ENCODE results near the gene KIF4A. TPM values are rescaled to one million over a fixed set of nuclear protein-coding genes. Genes with fewer than 3 reads are reported as not detected.

The KIF4A gene
- total RNA-seq, 2 experiments from 2014 or later: 29.9 to 40.7 TPM

- no peak for DNase-seq (ENCODE audit: low spot score)
- POLR2A ChIA-PET: no interaction called here
- H3K36me3 ChIP-seq (ENCODE audit: insufficient read depth, low read length): no peaks in the 10 kb centered on the region
- CTCF ChIA-PET (ENCODE audit: unreplicated experiment): no interaction called here
- H3K4me3 ChIP-seq (ENCODE audit: low read depth, low read length, poor library complexity, severe bottlenecking): no peak overlapping the region
- peaks cover 7% of the 10 kb centered on the region for H3K4me1 ChIP-seq (ENCODE audit: insufficient read depth, low read length, poor library complexity, severe bottlenecking)
- H2AFZ ChIP-seq (ENCODE audit: low read length): no peak overlapping the region
- H3K4me2 ChIP-seq (ENCODE audit: low read length): no peak overlapping the region
- TF ChIP-seq, protein P1, sequence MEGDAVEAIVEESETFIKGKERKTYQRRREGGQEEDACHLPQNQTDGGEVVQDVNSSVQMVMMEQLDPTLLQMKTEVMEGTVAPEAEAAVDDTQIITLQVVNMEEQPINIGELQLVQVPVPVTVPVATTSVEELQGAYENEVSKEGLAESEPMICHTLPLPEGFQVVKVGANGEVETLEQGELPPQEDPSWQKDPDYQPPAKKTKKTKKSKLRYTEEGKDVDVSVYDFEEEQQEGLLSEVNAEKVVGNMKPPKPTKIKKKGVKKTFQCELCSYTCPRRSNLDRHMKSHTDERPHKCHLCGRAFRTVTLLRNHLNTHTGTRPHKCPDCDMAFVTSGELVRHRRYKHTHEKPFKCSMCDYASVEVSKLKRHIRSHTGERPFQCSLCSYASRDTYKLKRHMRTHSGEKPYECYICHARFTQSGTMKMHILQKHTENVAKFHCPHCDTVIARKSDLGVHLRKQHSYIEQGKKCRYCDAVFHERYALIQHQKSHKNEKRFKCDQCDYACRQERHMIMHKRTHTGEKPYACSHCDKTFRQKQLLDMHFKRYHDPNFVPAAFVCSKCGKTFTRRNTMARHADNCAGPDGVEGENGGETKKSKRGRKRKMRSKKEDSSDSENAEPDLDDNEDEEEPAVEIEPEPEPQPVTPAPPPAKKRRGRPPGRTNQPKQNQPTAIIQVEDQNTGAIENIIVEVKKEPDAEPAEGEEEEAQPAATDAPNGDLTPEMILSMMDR (conservative IDR thresholded peaks at IDR 0.05; ENCODE audit: low read length): no peak
- no peak for TF ChIP-seq EZH2phosphoT487 (IDR thresholded peaks at IDR 0.05; ENCODE audit: borderline replicate concordance, low read depth, low read length)
- H3K9me3 ChIP-seq (ENCODE audit: low read length): no peaks in the 10 kb centered on the region
- no peaks in the 10 kb centered on the region for H3K9me2 ChIP-seq (ENCODE audit: insufficient read depth, low read length)
- no TSS peak for BruUV-seq (replicated peaks)
- no peaks in the 10 kb centered on the region for H4K20me1 ChIP-seq (ENCODE audit: insufficient read depth, low read length)
- intact Hi-C loops (cut with micrococcal nuclease; ENCODE audit: unreplicated experiment): no loop called here
- H3K27ac ChIP-seq (ENCODE audit: low read depth, low read length, poor library complexity, severe bottlenecking): no peak overlapping the region
- H3K79me2 ChIP-seq (ENCODE audit: insufficient read depth, low read depth, low read length): no peaks in the 10 kb centered on the region
These were observed 147.1 kb downstream of the KIF4A start for GRCh38 chrX:70437011-70437410.

DNA sequence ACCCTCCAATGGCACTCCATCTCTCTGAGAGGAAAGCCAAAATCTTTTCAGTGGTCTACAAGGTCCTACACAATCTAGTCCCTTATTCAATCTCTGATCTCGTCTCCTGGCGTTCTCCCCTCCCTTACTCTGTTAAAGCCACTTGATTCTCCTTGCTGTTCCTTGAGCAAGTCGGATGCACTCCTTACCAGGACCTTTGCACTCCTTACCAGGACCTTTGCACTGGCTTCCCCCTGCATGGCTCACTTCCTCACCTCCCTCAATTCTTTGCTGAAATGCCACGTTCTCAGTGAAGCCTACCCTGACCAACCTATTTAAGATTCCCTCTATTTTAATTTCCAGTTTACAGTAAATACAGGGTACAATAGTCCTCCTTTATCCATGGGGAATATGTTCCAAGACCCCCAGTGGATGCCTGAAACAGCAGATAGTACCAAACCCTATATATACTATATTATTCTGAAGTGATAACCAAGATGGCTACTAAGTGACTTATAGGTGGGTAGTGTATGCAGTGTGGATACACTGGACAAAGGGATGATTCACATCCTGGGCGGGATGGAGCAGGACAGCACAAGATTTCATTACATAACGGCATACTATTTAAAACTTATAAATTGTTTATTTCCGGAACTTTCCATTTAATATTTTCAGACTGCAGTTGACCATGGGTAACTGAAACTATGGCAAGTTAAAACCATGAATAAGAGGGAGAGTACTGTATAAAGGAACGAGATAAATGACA is 148.2 kb downstream of the KIF4A start:
- H3K79me2 ChIP-seq (ENCODE audit: insufficient read depth, low read depth, low read length): no peaks in the 10 kb centered on the region
- no peaks in the 10 kb centered on the region for H4K20me1 ChIP-seq (ENCODE audit: insufficient read depth, low read length)
- ChIA-PET POLR2A (no interaction called here), CTCF (ENCODE audit: unreplicated experiment) (no interaction called here)
- peaks cover 6% of the 10 kb centered on the region for H3K4me1 ChIP-seq (ENCODE audit: insufficient read depth, low read length, poor library complexity, severe bottlenecking)
- no peaks in the 10 kb centered on the region for H3K9me2 ChIP-seq (ENCODE audit: insufficient read depth, low read length)
- intact Hi-C loops (cut with micrococcal nuclease; ENCODE audit: unreplicated experiment): no loop called here
- no peaks in the 10 kb centered on the region for H3K36me3 ChIP-seq (ENCODE audit: insufficient read depth, low read length)
- no peak overlapping the region for H2AFZ ChIP-seq (ENCODE audit: low read length)
- BruUV-seq (replicated peaks): no TSS peak
- no peak for DNase-seq (ENCODE audit: low spot score)
- no peak overlapping the region for H3K4me2 ChIP-seq (ENCODE audit: low read length)
- H3K4me3 ChIP-seq (ENCODE audit: low read depth, low read length, poor library complexity, severe bottlenecking): no peak overlapping the region
- H3K9me3 ChIP-seq (ENCODE audit: low read length): no peaks in the 10 kb centered on the region
- no peak overlapping the region for H3K27ac ChIP-seq (ENCODE audit: low read depth, low read length, poor library complexity, severe bottlenecking)
- TF ChIP-seq, protein P1 (conservative IDR thresholded peaks at IDR 0.05; ENCODE audit: low read length): no peak
- no peak for TF ChIP-seq EZH2phosphoT487 (IDR thresholded peaks at IDR 0.05; ENCODE audit: borderline replicate concordance, low read depth, low read length)

DNA sequence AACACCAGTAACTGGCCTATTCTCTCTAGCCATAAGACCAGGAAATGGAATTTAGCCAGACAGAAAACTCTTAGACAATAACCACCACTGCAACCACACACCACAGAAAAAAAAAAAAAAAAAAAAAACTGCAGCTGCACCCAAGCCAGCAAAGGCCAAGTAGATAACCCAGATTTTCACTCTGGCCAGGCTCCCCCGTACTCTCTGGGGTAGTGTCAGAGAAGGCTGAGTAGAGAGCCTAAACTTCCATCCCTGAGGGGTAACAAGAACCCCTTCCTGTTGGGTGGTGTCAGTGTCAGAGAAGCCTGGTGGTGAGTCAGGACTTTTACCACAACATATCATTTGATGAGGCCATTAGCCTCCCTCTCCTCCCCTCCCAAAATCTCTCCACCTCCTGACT is 149.1 kb downstream of the KIF4A start:
- Histone ChIP-seq H3K4me2 (ENCODE audit: low read length) (no peak overlapping the region), H2AFZ (ENCODE audit: low read length) (no peak overlapping the region), H3K4me3 (ENCODE audit: low read depth, low read length, poor library complexity, severe bottlenecking) (no peak overlapping the region), H4K20me1 (ENCODE audit: insufficient read depth, low read length) (no peaks in the 10 kb centered on the region), H3K9me2 (ENCODE audit: insufficient read depth, low read length) (no peaks in the 10 kb centered on the region), H3K36me3 (ENCODE audit: insufficient read depth, low read length) (no peaks in the 10 kb centered on the region), H3K27ac (ENCODE audit: low read depth, low read length, poor library complexity, severe bottlenecking) (no peak overlapping the region), H3K4me1 (ENCODE audit: insufficient read depth, low read length, poor library complexity, severe bottlenecking) (no peaks in the 10 kb centered on the region), H3K9me3 (ENCODE audit: low read length) (no peaks in the 10 kb centered on the region), H3K79me2 (ENCODE audit: insufficient read depth, low read depth, low read length) (no peaks in the 10 kb centered on the region)
- no peak for DNase-seq (ENCODE audit: low spot score)
- intact Hi-C loops (cut with micrococcal nuclease; ENCODE audit: unreplicated experiment): no loop called here
- TF ChIP-seq EZH2phosphoT487 (IDR thresholded peaks at IDR 0.05; ENCODE audit: borderline replicate concordance, low read depth, low read length): no peak
- TF ChIP-seq, protein P1 (conservative IDR thresholded peaks at IDR 0.05; ENCODE audit: low read length): no peak
- ChIA-PET POLR2A (no interaction called here), CTCF (ENCODE audit: unreplicated experiment) (no interaction called here)
- BruUV-seq (replicated peaks): no TSS peak

Measured in OCI-LY7 (cell line).